Measurements from ENCODE around the gene IGFBPL1.

- no peak for TF ChIP-seq CTCF (IDR thresholded peaks at IDR 0.05)
- no peak for TF ChIP-seq POLR2A (IDR thresholded peaks at IDR 0.05)
These were observed 18.5 kb downstream of the IGFBPL1 start for GRCh38 chr9:38405785-38406184.
